NCI-H69 (cell line): ENCODE measurements around the gene ZNF79.

ENCODE experiments used
- DNase-seq: peaks from one replicate; lab custom pipeline; 2025; lab: John Stamatoyannopoulos, UW

ZNF79 gene

DNA sequence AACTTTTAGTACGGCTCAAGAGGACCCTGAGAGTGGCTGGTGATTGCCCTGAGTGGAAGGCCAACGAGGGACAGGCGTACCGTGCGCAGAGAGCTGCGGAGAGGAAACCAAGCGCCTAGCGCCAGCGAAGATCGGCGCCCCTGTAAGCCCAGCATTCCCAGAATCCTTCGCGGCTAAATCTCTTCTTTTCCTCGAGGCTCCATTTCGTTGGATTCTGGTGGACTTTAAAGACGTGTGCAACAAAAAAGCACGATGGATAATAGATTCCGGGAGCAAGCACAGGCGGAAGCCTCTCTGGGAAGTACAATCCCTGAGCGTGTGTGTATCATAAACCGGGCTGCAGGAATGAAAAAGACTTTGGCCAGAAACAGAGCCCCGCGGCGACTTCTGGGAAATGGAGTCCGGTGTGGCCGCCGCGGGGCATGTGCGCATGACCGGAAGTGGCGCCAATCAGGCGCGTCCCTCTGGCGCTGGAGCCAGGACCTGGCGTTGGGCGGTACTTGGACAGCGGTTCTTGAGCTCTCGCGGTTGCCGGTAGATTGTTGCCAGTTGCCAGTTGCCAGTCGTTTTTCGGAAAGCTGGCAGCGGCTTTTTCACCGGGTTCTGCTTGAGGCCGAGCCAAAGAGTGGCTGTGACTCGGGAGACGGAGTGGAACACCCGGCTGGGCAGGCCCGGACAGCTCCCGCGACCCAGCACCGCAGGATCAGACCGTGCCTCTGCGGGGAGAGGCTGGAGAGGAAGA, at the start of gene ZNF79:
Gene ZNF79, plus strand, starts transcription at position 449 of the 742 bp plus-strand sequence. CDS start 406 bp downstream, outside the sequence.
- DNase-seq, result peak; percentile 94

DNA sequence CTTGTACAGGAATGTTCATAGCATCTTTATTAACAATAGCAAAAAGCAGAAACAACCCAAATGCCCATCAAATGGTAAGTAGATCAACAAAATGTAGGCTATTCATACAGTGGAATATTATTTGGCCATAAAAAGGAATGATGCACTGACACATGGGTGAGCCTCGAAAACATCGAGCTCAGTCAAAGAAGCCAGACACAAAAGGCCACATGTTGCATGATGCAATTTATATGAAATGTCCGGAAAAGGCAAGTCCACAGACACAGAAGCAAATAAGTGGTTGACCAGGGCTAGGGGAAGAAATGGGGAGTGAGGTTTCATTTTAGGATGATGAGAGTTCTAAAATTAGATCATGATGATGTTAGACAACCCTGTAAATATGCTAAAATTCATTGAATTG, 43.7 kb upstream of the ZNF79 start:
- no peak for DNase-seq

DNA sequence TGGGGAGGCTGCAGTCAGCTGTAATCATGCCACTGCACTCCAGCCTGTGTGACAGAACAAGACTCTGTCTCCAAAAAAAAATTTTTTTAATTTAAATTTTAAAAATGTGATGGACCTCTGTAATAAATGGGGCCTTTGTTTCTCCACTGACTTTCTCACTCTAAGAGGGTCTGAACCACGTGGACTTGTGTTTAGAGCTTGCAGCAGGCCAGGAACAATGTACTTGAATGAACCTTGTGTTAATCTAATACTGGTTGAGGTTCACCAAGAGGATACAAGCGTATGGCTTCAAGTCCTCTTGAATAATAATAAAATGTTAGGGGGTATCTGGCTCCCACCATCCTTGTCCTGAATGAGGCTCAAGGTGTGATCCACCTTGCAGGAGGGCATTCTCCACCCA, 41.6 kb upstream of the ZNF79 start:
- no peak for DNase-seq

DNA sequence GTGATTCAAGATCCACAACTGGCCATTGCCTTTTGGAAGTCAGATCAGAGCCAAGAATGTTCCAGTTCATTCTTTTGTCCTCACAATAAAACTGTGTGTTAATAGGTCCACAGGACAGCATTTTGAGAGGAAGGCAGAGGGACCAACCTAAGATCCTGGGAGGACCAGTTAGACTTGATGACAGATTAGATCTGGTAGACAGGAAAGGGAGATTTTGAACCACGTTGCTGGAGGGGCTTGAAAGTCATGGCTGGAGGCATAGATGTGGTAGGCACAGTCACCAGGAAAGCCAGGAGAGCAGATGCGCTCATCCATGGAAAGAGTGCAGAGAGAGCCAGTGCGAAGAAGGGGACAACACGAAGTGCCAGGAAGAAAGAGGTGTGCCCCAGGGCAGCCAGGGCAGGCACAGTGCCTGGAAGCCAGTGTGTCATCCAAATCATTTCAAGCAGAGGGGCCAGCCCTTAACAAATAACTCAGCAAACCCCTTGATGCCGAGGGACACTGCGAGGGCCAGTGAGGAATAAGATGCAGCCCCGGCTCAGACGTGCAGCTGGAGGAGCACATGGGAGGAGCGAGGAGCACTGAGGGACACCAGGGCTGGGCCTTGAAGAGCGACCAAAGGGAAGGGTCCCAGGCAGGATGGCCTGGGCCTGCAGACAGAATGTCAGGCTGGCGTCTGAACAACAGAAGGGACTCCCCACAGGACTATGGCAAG, 40.0 kb upstream of the ZNF79 start:
- no peak for DNase-seq

DNA sequence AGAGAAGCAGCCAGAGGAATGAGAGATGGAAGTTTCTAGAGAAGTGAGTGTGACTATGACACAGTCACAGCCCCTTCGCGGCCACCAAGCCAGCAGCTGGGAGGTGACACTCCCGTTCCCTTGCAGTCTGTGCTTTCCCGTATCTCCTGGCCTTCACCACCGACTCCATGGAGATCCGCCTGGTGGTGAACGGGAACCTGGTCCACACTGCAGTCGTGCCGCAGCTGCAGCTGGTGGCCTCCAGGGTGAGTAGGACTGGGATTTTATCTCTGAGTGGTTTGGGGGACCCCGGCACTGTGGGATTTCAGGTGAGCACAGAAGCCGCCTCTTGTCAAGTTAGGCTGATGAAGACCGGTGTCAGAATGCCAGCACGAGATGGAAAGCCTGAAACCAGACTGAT, 39.3 kb upstream of the ZNF79 start:
- no peak for DNase-seq

DNA sequence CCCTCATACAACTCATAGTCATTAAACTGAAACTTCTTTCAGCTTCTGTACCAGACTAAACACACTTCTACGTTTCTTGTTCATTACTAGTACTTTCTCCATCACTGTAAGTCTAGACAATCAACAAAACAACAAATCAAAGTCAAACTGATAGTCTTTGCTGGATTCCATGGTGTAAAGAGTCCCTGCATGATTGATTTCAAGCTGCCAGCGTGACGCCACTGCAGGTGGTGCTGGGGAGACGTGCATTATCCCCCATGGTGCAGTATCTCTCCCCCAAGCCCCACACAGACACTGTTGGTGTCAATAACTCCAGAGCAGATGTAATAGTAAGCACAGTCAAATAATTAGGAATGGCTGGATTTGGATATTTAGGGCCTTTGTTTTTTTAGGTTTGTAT, 37.9 kb upstream of the ZNF79 start:
- no peak for DNase-seq

DNA sequence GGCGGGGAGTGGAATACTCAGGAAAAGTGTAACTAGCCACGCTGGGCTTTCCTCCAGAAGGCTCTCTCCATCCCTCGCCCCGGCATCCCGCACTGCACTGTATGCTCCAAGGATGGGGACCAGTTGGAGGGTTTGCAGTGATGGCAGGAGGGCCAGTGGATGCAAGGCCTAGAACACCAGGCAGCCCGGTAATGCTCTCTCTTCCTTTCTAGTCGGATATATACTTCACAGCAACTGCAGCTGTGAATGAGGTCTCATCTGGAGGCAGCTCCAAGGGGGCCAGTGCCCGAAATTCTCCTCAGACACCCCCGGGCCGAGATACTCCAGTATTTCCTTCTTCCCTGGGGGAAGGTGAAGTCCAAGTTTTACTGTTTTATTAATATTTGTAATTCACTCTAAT, 37.2 kb upstream of the ZNF79 start:
- DNase-seq, result no peak

DNA sequence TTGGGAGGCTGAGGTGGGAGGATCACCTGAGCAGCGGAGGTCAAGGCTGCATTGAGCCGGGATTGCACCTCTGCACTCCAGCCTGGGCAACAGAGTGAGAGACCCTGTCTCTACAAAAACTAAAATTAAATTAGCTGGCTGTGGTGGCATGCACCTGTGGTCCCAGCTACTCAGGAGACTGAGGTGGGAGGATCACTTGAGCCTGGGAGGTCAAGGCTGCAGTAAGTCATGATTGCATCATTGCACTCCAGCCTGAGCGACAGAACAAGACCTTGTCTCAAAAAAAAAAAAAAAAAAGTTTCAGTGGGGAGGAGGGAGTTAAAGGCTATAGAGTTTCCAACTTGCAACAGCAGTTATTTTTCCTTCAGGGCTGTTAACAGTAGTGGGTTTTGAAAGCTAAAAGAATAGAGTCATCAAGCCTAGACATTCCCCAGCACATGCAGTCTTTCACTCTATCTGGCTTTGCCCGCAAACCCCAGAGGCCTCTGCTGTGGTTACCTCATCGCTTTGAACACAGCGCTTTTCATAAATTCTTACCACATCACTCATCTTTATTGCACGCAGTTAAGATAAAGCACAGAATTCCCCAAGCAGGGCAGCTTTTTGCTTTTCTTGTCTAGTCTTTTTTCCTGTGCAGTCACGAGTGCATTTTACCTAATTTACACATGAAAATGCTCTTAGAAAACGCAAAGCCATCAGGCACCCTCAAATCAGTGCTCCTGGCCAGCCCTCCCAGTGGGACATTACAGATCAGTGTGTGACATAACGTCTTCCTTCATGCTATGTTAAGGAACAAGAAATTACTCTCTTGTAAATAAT, 35.9 kb upstream of the ZNF79 start:
- no peak for DNase-seq

DNA sequence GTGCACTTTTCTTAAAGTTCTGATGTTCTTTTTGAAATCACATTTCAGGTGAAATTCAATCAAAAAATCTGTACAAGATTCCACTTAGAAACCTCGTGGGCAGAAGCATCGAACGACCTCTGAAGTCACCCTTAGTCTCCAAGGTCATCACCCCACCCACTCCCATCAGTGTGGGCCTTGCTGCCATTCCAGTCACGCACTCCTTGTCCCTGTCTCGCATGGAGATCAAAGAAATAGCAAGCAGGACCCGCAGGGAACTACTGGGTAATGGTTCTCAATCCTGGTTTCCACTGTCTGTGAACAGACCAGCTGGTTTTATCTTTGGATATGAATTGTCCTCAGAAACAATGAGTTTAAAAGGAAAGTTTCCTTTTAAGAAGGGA, 35.3 kb upstream of the ZNF79 start:
- DNase-seq, result no peak

DNA sequence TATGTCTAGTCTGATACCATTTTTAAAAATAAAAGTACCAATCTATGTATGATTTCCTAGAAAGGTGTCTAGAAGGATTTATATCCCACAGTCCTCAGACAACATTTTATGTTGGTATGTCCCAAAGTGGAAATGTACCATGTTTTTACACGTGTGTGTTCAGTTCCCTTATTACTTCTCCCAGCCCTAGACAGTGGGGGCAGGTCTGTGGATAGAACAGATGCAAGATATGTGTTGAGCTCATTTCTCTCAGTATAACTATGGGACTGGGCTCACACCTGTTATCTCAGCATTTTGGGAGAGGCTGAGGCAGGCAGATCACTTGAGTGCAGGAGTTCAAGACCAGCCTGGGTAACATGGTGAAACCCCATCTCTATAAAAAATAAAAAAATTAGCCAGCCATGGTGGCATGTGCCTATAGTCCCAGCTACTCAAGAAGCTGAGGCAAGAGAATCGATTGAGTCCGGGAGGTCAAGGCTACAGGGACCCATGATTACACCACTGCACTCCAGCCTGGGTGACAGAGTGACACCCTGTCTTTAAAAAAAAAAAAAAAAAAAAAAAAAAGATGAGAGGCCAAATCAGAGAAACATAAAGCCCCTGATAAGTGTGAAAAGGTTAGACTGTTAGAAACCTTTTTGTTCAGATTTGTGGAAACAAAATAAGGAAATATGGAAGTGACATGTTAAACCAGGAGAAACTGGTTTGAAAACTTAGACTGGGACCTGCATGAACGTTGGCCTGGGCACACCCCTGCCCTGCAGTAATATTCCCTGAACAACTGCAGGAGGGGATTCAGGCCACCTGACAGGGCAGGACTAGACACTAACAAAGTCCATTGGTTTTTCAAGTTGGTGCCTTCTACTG, 34.6 kb upstream of the ZNF79 start:
- no peak for DNase-seq

DNA sequence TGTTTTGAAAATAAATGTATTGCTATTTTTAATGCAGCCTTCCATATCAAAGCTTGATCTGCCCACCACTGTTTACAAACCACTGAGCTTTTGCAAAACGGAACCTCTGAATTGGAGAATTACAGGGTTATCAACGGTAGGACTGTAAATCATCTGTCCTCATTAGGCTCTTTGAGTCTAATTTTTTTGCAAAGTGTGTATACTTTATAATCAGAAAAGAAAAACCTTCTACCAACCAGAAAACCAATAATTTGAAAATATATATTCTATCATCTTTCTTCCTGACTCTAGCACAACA, 34.0 kb upstream of the ZNF79 start:
- no peak for DNase-seq

DNA sequence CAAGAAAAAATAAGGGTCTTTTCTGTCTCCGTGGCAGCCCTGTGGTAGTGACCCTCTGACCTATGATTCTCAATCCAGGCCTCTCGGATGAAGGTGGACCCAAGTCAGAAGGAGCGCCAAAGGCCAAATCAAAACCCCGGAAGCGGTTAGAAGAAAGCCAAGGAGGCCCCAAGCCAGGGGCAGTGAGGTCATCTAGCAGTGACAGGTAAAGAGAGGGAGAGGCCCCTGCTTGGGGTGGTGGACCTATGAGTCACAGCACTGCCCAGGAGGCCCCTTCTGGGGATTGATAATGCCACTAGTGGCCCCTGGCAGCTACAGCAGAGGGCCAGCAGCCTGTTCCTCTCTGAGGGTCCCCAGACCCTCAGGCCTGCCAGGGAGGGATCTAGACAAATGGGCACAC, 33.6 kb upstream of the ZNF79 start:
- no peak for DNase-seq

DNA sequence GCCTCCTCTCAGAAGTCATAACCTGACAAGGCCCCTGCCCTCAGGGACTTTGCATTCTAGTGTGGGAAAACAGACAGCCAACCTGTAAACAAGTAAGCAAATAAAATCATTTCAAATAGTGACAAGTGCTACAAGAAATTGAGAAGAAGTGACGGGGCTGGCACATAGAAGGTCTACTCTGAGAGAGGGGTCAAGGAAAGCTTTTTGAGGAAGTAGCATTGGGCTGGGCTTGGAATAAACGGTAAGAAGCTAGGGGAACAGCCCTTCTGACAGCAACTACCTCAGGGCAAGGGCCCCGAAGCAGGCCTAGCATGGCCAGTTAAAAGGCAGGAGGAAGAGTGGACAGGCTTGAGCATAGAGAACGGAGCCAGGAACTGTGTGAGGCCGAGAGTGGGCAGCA, 32.0 kb upstream of the ZNF79 start:
- no peak for DNase-seq

DNA sequence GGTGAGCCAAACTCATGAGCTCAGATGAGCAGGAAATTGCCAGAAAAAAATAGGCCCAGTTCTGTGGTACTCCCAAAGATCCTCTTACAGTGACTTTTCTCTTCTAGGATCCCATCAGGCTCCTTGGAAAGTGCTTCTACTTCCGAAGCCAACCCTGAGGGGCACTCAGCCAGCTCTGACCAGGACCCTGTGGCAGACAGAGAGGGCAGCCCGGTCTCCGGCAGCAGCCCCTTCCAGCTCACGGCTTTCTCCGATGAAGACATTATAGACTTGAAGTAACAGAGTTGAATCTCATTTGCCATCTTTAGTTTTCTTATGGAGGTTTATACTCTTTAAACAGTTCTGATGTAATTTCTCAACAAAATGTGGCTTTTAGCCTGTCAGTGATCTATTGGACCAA, 31.2 kb upstream of the ZNF79 start:
- DNase-seq, result no peak

DNA sequence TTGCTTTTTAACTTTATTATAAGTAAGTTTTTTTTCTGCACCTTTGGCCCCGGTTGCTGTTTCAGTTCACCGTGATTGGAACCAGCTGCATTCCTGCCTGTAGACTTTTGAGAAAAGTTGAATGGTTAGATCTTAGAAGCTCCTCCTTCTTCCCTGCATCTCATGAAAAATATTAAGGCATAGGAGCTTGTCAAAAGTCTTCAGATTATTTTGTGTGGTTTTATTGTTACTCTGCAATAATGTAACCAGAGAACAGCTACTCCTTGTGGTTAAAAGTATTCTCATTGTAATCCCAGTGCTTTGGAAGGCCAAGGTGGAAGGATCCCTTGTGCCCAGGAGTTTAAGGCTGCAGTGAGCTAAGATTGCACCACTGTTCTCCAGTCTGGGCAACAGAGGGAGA, 30.5 kb upstream of the ZNF79 start:
- no peak for DNase-seq

DNA sequence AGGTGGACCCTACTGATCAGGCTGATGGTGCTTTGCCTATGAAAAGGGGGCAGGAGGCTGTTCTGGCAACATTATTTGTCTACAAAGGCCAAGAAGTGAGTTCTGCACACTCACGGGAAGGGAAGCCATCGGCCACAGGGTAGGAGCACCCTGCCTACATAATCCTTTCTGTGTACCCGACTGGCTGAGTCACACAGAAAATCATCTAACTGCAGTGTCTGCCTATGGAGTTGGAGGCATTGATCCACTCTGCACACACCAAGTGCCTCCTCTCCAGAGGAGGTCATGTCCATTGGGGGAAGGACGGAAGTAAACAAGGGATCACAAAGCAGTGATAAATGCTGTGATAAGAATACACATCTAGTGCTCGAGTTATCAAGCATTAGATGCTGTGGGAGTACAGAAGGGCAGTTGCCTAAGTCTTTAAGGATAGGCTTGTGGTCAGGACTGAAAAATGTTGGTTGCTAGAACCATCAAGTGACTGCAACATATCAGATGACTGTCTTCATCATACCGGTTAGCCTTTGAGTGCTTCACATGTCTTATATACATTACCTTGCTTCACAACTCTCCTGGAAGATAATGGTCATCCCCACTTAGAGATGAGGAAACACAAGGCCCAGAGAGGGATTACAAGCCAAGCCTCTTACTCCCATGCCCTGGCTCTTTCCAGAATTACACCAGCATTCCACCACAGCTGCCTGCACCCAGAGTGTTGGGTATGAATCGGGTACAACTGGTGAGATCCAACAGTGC, 28.5 kb upstream of the ZNF79 start:
- no peak for DNase-seq

DNA sequence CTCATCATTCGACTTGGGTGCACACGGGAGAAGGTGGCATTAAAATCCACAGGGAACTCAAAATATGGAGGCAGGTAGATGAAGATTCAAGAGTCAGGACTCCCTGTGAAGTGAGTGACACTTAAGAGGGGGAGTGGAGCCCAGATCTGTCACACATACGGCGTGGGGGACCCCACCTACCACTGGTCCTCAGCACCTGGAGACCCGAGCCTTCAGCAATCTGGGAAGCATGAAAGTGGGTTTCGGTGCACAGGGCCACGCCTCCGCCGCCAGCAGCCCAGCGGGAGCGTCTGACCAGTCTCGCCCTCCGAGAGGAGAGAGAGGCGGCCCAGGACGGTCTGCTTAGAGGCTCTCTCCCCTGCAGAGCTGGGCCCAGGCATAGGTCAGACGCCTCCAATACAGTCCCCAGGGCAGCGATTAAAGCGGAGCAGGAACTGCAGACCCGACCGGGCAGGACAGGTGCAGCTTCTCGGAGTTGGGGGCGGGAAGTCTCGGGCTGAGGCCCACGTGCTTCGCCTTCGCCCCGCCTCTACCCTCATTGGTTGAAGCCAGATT, 27.9 kb upstream of the ZNF79 start:
- DNase-seq, result no peak

DNA sequence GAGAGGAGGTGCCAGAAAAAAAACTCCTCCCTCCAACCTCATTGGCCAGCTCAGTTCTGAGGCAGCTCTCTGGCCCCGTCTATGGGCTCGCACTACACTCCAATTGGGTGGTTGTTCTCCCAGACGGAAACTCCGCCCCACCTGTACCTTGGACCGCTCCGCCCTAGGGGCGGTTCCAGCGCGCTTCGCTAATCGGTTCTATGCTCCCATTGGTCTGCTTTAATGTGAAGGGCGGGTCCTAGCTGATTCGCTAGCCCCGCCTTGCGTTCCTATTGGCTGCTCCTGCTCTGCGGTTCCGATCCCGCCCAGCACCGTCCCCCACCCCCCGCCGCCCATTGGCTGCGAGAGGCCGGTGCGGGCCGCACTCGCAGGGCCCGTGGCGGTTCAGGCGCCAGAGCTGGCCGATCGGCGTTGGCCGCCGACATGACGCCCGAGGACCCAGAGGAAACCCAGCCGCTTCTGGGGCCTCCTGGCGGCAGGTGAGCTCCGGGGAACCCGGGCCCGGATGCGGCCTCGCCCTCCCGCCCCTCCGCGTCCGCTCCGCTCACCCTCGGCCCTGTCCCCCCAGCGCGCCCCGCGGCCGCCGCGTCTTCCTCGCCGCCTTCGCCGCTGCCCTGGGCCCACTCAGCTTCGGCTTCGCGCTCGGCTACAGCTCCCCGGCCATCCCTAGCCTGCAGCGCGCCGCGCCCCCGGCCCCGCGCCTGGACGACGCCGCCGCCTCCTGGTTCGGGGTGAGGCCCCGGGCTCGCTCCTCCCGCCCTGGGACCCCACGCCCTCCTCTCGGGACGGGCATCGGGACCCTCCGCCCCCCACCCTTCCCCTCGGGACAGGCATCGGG, 27.2 kb upstream of the ZNF79 start, which contains the start of gene SLC2A8:
Gene SLC2A8, plus strand, starts transcription at position 362 of the 838 bp plus-strand sequence. Its CDS starts 62 bp downstream, at position 424.
- DNase-seq, result peak; percentile 100

DNA sequence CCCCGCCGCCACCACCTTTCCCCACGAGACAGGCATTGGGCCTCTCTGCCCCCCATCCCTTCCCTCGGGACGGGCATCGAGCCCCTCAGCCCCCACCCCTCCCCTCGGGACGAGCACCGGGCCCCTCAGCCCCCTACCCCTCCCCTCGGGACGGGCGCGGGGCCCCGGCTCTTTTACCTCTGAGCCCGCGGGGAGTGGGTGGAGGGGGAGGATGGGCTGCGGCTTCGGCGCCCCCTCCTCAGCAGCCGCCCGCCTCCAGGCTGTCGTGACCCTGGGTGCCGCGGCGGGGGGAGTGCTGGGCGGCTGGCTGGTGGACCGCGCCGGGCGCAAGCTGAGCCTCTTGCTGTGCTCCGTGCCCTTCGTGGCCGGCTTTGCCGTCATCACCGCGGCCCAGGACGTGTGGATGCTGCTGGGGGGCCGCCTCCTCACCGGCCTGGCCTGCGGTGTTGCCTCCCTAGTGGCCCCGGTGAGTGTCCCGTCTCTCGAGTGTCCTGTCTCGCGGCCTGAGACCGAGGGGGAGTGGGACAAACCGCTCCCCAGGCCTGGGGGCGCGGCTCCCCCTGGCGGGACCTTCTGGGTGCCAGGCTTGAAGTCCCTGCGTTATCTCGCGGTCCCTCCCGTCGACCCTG, 26.4 kb upstream of the ZNF79 start:
- DNase-seq, result peak; percentile 58

DNA sequence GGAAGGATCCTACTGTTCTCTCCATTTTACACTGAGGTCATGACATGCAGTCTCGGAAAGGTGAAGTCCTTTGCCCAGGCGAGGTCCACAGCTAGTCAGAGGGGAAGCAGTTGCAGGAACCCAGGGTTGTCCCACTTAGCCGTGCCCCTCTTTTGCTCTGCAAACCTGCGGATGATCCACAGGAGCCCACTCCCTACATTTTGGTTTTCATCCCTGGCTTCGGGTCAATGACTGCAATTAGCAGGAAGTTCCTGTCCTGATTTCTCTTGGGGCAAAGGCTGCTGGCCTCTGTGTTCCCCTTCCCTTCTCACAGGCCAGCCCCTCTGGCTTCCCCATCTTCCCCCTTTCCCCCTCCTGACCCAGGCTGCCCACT, 25.9 kb upstream of the ZNF79 start:
- DNase-seq, result no peak
